HG03060 (cell line): Measurements from ENCODE around the gene CRLF2.
A peak's percentile ranks its signal among the peaks of the same experiment; 100 is the strongest.
"Not testable (repeated sequence)": the region's sequence is repeated elsewhere in the genome, so short reads cannot be mapped to it uniquely, and the experiment has no call there.

Experiments used
- ATAC-seq: cut with Tn5 transposase; IDR thresholded peaks from one replicate; pipeline ENCODE4 v1.9.1; 2021; ENCODE audit warnings: low read depth, moderate number of reproducible peaks; ENCODE audit not compliant: unreplicated experiment

The CRLF2 gene, protein sequence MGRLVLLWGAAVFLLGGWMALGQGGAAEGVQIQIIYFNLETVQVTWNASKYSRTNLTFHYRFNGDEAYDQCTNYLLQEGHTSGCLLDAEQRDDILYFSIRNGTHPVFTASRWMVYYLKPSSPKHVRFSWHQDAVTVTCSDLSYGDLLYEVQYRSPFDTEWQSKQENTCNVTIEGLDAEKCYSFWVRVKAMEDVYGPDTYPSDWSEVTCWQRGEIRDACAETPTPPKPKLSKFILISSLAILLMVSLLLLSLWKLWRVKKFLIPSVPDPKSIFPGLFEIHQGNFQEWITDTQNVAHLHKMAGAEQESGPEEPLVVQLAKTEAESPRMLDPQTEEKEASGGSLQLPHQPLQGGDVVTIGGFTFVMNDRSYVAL

DNA sequence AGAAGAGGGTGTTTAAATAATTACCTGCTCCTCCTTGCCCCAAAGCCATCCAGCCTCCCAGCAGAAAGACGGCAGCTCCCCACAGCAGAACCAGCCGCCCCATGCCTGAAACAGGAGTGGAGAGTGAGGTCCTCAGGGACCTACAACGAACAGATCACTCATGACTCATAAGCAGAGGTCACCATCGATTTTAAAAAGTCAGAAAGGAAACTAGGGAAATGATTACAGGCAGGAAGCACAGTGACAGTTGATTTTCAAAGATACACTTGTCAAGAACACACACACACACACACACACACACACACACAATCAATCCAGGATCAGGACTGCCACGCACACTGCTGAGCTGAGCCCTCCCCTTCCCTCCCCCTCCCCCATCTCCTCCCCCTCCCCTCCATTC lies at the start of gene CRLF2:
Gene CRLF2, minus strand, starts transcription at position 118 of the 400 bp plus-strand sequence. Its CDS starts 15 bp downstream, at position 103.
- peak; percentile 65 for ATAC-seq

DNA sequence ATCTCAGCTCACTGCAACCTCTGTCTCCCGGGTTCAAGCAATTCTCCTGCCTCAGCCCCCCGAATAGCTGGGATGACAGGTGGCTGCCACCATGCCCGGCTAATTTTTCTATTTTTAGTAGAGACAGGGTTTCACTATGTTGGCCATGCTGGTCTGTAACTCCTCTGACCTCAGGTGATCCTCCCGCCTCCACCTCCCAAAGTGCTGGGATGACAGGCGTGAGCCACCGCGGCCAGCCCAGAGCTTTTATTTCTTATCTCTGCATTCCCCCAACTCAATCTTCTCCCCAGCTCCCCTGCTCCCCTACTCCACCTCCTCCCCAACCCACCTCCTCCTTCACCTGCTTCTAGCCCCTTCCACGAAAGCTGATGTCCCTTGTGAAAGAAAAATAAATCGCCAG lies 49.3 kb upstream of the CRLF2 start:
- not testable (repeated sequence) for ATAC-seq

DNA sequence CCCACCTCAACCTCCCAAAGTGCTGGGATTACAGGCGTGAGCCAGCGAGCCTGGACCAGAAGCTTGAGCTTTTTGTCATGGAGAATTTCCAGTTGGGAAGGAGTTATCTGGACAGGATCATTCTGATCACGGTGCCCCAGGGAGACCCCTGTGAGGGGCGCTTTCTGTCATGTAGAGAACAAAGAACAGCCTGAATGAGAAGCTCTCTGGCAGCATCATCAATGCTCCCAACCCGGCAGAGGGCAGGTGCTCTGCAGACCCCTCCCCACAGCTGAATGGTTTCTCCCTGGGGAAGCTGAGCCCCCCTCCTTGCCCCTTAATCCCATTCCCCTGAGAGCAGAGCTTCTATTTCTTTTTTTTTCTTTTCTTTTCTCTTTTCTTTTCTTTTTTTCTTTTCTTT lies 48.8 kb upstream of the CRLF2 start:
- no peak for ATAC-seq

DNA sequence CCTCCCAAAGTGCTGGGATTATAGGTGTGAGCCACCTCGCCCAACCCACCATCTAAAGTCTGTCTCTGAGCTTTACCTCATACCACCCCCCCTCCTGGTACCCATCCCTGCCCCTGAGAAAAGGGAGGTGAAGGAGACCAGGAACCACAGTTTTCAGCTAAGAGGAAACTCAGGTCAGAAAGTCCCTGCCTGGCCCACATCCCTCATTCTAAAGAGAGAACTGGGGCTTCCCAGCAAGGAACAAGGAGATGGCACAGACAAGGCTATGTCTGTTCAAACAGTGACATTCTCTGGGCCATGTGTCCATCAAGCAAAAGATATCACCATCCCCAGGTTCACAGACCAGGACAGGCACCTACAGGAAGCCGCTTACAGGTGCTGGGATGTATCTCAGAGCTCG lies 40.4 kb upstream of the CRLF2 start:
- ATAC-seq, result no peak

DNA sequence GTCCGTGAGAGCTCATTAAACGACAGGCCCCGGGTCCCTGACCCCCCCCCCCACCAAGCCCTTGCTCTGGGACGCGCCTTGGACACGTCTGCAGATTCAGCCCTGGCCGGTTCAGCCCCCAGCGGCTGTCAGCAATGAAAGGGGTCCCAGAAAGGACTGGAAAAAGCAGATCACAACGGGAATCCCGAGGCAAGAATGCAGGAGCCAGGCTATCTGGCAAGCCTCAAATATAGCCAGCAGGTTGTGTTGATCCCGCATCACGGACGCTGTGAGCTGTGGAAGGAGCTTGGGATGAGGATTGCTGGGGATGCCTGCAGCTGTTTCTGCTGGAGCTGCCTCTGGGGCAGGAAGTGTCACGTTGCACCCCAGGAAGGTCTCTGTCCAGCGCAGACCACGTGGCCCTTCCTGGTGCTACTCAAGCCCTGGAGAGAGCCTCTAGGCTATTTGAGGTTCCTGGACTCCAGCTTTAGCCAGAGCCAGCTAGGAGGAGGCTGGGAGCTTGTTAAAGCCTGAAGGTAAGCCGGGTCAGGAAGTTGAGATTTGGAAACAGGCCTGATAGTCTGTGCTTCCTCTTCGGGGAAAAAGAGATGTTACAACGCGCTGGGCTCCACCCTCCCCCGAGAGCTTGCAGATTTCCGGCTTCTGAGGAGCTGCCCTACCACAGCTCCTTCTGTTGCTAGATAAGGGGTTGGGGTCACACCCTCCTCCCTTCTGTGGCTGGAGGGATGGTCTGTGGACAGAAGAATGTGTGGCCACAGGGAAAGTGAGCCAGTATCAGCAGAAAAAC lies 36.8 kb upstream of the CRLF2 start:
- ATAC-seq, result no peak

DNA sequence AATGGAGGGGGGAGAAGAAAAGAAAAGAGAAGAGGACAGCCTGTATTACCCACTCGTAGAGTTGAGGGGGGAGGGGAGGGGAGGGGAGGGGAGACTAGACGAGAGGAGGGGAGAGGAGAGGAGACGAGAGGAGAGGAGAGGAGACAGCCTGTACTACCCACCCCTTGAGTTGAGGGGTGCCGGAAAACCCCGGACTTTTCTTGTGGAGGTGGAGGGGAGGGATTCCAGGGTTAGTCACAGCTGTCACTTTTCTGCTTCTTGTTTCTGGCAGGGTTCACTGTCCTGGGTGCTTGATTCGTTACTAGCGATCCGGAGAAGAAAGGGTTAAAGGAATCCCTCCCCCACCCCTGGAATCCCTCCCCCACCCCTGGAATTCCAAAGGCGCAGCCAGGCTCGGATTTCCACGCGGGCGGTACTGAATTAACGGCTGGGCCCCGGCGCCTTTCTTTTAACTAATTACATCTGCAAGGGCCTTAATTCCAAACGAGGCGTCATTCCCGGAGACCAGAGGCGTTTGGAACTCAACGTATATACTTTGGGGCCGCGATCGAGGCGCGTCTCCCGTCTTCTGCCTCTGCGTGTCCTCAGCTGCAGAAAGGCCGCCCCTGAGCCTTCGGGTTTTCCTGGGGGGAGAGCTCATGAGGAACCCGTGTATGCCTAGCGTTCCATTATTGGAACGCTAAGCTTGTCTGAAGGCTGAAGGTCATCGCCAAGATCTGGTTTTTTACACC lies 36.0 kb upstream of the CRLF2 start:
- ATAC-seq, result no peak

DNA sequence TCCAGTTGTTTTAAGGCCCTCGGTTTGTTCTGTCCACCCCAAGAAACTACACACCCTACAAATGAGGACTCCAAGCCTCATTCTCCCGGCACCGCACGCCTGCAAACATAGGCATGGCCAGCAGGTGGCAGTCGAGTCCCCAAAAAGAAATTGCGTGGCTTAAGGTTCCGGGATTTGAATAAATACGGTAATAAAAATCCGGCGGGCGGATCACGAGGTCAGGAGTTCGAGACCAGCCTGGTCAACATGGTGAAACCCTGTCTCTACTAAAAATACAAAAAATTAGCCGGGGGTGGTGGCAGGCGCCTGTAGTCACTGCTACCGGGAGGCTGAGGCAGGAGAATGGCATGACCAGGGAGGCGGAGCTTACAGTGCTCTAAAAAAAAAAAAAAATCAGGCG lies 34.4 kb upstream of the CRLF2 start:
- peak; percentile 49 for ATAC-seq

DNA sequence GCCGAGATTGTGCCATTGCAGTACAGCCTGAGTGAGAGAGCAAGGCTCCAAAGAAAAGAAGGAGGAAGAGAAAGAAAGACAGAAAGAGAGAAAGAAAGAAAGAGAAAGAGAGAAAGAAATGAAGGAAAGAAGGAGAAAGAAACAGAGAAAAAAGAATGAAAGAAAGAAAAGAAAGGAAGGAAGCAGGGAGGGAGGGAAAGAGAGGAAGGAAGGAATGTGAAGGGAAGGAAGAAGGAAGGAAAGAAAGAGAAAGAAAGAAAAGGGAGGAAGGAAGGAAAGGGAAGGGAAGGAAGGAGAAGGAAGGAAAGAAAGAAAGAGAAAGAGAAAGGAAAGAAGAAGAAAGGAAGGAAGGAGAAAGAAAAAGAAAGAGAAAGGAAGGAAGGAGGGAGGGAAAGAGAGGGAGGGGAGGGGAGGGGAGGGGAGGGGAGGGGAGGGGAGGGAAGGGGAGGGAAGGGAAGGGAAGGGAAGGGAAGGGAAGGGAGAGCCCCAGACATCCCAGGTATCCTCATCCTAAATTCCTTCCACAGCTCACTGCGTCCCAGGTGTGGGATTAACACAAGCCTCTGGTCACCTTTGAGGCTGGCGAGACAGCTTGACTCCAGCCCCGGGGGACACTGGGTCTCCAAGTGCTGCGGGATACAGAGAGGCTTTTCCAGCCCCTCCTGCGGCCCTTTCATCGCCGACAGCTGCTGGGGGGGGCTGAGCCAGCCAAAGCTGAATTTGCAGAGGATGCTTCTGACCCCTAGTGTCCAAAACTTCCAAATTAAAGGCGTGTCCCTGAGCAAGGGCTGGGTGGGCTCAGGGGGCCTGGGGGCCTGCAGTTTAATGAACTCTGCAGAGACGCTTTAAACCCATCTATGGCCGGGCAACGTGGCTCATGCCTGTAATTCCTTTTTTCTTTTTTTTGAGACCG lies 32.0 kb upstream of the CRLF2 start:
- ATAC-seq, result no peak

DNA sequence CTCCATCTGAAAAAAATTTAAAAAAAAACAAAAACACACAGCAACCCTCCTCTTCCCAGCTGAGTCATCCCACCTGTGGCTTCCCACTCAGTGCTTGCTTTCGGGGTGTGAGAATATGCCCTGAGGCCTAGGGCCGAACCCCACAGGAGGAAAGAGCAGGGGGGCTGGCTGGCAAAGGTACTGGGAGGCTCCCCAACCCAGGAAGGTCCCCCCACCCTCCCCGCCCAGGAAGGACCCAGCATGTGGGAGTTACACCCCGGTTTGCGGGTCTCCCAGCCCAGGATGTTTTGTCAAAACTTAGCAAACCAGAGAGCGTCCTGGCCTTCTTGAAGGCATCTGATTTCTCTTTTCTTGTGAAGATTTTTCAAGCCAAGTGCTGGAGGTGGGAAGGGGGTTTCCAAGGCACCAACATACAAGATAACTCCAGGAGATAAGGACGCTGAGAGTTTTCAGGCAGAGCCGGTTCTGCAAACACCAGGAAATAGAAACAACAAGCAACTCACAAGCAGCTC lies 30.5 kb upstream of the CRLF2 start:
- no peak for ATAC-seq

DNA sequence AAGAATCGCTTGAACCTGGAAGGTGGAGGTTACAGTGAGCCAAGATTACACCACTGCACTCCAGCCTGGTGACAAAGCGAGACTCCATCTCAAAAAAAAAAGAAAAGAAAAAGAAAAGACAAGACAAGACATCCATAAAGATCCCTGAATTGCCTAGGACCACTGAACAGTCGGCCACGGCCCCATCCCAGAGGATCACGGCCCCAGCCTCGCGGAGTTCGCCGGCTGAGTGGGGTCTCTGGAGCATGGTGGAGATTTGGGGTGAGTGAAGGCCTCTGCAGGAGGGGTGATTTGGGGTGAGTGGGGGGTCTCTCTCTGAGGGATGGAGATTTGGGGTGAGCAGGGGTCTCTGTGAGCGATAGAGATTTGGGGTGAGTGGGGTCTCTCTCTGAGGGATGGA lies 28.1 kb upstream of the CRLF2 start:
- not testable (repeated sequence) for ATAC-seq

DNA sequence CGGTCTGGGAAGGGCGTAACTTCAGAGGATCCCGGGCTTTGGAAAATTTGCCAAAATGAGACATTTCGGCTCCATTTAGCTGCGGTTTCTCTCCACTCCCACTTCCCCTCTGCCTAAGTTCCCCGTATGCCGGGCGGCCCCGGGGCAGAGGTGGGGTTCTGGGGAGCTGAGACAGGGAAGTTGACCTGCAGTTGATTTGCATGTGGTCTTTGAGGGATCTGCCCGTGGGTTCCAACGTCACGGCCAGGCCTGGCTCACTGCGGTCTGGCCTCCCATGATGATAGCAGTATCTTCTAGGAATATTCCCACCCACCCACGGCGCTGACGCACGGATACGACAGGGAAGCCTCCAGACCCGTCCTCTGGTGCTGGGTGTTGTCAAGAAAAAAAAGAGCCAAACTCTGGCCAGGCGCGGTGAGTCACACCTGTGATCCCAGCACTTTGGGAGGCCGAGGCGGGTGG lies 27.3 kb upstream of the CRLF2 start:
- ATAC-seq, result no peak

DNA sequence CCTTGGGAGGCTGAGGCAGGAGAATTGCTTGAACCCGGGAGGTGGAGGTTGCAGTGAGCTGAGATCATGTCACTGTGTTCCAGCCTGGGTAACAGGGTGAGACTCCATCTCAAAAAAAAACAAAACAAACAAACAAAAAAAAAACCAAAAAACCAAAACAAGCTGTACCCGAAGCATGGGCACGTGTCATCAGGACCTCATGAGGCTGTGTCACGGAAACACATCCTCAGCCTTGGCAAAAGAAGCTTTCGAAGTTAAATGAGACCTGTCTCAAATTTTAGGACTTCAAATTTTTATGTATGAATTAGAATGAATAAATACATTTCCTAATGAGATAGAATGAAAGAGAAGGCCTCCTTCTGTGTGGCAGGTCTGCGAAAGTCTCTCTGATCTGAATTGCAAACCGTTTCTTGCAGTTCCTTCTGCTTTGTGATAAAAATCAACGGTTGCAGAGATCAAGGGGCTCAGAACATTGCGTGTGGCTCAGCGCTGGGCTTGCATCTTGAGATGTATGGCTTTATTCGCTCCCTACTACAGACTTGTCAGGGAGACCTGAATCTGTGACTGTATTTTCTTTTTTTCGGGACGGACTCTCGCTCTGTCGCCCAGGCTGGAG lies 19.5 kb upstream of the CRLF2 start:
- ATAC-seq, result no peak

DNA sequence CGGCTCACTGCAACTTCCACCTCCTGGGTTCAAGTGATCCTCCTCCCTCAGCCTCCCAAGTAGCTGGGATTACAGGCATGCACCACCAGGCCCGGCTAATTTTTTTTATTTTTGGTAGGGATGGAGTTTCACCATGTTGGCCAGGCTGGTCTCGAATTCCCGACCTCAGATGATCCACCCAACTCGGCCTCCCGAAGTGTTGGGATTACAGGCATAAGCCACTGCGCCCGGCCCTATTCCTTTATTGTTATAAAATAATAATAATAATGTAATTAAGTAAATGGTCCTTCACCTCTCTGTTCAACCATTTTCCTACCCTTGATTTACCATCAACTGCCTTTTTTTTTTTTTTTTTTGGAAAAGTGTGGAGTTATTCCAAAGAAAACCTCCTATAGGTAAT lies 15.7 kb upstream of the CRLF2 start:
- ATAC-seq, result not testable (repeated sequence)

DNA sequence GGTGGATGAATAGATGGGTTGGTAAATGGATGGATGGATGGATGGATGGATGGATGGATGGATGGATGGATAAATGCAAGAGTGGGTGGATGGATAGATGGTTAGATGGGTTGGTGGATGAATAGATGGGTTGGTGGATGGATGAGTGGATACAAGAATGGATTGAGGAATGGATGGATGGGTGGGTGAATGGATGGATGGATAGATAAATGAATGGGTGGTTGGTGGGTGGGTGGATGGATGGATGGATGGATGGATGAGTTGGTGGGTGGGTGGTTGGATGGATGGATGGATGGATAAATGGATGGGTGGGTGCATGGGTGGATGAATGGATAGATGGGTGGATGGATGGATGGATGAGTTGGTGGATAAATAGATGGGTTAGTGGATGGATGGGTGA lies 13.8 kb upstream of the CRLF2 start:
- no peak for ATAC-seq

DNA sequence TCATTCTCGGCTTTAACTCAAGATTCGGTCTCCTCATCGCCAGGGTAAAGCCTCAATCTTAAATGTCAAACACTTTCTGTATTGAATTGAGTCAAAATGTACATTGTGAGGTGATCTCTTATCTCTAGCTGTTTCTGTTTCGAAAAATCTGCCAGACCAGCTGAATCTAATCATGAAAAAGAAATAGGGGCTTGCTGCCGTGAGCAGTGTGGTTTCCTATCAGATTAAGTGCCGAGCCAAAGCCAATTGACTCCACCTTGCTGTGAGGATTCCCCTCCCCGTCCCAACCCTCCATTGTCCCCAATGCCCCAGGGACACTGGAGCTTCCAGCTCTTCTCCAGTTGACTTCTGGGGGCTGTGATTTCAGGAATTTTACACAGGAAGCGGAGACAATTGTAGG lies 12.5 kb upstream of the CRLF2 start:
- ATAC-seq, result no peak

DNA sequence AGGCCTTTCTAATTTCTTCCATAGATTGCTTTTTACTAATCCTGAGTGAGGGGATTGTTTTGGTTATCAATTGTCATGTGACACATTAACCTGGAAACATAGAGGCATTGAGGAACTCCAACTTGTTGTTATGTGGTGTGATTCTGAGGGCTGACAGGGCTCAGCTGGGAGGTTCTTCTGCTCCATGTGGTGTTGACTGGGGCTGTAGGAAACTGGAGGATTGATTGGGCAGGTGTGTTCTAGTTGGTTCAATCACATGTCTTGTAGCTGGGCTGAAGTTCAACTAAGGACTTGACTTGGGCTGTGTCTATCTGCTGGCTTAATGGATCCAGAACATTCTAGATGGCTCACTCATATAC lies 10.8 kb upstream of the CRLF2 start:
- no peak for ATAC-seq

DNA sequence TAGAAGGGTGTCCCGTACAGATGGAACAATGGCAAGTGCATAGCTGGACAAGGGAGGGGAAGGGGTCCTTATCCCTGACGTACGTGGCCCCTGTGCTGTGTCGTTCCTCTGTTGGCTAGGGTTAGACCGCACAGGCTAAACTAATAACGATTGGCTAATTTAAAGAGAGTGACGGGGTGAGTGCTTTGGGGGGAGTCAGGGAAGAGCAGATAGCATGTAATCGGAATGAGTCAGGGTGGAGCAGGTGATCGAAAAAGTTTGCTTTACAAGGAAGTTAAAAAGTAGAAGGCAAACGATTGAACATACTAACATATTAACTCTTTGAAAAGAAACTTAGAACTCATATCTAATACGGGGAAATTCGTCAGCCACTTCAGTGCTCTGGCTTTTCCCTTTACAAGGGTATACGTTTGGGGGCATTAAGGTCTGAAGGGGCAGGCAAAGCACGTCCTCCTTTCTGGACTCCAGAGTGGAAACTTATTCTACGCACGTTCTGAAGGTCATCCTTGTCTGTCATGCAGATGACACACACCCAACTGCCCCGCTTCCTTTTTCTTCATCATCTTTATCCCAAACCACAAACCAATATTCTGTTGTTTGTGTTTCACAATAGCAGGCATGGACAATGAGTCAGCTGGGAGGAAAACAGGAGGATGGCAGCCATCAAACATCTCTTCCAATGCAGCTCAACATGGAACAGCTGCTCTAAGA lies 10.2 kb upstream of the CRLF2 start:
- no peak for ATAC-seq

DNA sequence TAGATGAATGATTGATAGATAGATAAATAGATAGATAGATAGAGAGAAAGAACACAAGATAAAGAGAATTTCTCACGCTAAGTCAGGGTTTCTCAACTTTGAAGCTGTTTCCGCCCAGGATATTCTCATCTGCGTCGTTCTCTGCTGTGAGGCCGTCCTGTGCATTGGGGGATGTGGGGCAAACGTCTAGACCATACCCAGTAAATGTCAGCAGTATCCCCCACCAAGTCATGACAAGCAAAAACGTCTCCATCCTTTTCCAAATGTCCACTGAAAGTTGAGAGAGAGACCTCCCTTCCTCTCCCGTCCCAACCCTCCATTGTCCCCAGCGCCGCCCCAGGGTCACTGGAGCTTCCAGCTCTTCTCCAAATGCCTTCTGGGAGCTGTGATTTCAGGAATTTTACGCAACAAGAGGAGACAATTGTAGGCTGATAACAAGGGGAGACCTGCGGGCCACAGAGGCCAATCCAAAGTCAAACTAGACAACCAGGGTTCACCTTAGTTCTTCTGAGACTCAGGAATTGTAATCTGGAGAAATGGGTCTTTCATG lies 8.9 kb upstream of the CRLF2 start:
- ATAC-seq, result no peak

DNA sequence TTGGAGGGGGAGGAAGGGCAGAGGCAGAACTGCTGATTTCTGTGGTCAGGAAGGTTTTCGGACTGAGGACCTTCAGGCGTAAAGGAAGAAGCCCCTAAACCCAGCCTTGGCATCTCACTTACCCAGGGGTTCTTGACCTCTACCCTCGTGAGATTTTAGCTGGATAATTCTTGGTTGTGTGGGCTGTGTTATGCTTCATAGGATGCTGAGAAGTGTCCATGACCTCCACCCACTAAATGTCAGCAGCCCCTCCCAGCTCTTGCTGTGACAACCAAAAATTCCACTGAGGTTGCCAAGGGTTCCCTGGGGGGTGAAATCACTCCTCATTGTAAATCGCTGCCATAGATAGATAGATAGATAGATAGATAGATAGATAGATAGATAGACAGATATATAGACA lies 5.8 kb upstream of the CRLF2 start:
- no peak for ATAC-seq
